GM21825 (cell line): Measurements from ENCODE around the gene FGF14.

Experiments used
- ATAC-seq: cut with Tn5 transposase; IDR thresholded peaks from one replicate; pipeline ENCODE4 v1.9.1; 2021; ENCODE audit warnings: mild to moderate bottlenecking, moderate library complexity; ENCODE audit not compliant: unreplicated experiment

The FGF14 gene

GRCh38 chr13:101944521-101944920 is 457.3 kb downstream of the FGF14 start:
- no peak for ATAC-seq

GRCh38 chr13:101942535-101943157 is 459.2 kb downstream of the FGF14 start:
- ATAC-seq: no peak

- ATAC-seq: no peak
These were observed 459.8 kb downstream of the FGF14 start for GRCh38 chr13:101942038-101942437.

GRCh38 chr13:101941095-101941783 is 460.6 kb downstream of the FGF14 start:
- no peak for ATAC-seq

GRCh38 chr13:101939370-101939769 is 462.5 kb downstream of the FGF14 start:
- no peak for ATAC-seq

- no peak for ATAC-seq
These were observed 466.0 kb downstream of the FGF14 start for GRCh38 chr13:101935828-101936227.

- ATAC-seq: no peak
These were observed 470.7 kb downstream of the FGF14 start for GRCh38 chr13:101931186-101931585.

- ATAC-seq: no peak
These were observed 471.5 kb downstream of the FGF14 start for GRCh38 chr13:101930331-101930730.

GRCh38 chr13:101925731-101926130 is 476.1 kb downstream of the FGF14 start:
- no peak for ATAC-seq

GRCh38 chr13:101919541-101920181 is 482.2 kb downstream of the FGF14 start:
- no peak for ATAC-seq

- no peak for ATAC-seq
These were observed 483.8 kb downstream of the FGF14 start for GRCh38 chr13:101917833-101918661.

GRCh38 chr13:101917475-101917810 is 484.4 kb downstream of the FGF14 start:
- ATAC-seq: no peak

GRCh38 chr13:101916775-101917474 is 484.9 kb downstream of the FGF14 start:
- ATAC-seq: no peak

- ATAC-seq: no peak
These were observed 485.6 kb downstream of the FGF14 start for GRCh38 chr13:101916108-101916774.

GRCh38 chr13:101915755-101916107 is 486.1 kb downstream of the FGF14 start:
- ATAC-seq: no peak

GRCh38 chr13:101915331-101915730 is 486.5 kb downstream of the FGF14 start:
- ATAC-seq: no peak

GRCh38 chr13:101911752-101912151 is 490.1 kb downstream of the FGF14 start:
- ATAC-seq: no peak

- ATAC-seq: no peak
These were observed 498.0 kb downstream of the FGF14 start for GRCh38 chr13:101903890-101904289.

- no peak for ATAC-seq
These were observed 503.2 kb downstream of the FGF14 start for GRCh38 chr13:101898676-101899075.

GRCh38 chr13:101896541-101896940 is 505.3 kb downstream of the FGF14 start:
- ATAC-seq: no peak
